ENCODE results near the gene TCAIM. TPM values are rescaled to one million over a fixed set of nuclear protein-coding genes. Genes with fewer than 3 reads are reported as not detected.
"Not testable (repeated sequence)": the region's sequence is repeated elsewhere in the genome, so short reads cannot be mapped to it uniquely, and the experiment has no call there.

The TCAIM gene
- polyA plus RNA-seq, 3 donors, result 31.9 to 45.3 (median 43.6) TPM

GRCh38 chr3:44409640-44410410, 71.3 kb downstream of the TCAIM start:
- DNase-seq, result no peak

GRCh38 chr3:44411031-44411645, 72.6 kb downstream of the TCAIM start:
- DNase-seq, result no peak

GRCh38 chr3:44412365-44412764, 73.8 kb downstream of the TCAIM start:
- DNase-seq, result no peak

- DNase-seq, result no peak
Measured at GRCh38 chr3:44414517-44415090, 76.0 kb downstream of the TCAIM start.

GRCh38 chr3:44415421-44415820, 76.9 kb downstream of the TCAIM start:
- no peak for DNase-seq

GRCh38 chr3:44416031-44417030, 77.8 kb downstream of the TCAIM start:
- DNase-seq, result no peak

- not testable (repeated sequence) for DNase-seq
Measured at GRCh38 chr3:44418118-44418517, 79.6 kb downstream of the TCAIM start.

- no peak for DNase-seq
Measured at GRCh38 chr3:44418549-44418948, 80.0 kb downstream of the TCAIM start.

- DNase-seq, result no peak
Measured at GRCh38 chr3:44419116-44419922, 80.8 kb downstream of the TCAIM start.

GRCh38 chr3:44419923-44420650, 81.5 kb downstream of the TCAIM start:
- DNase-seq, result no peak

GRCh38 chr3:44420676-44421075, 82.1 kb downstream of the TCAIM start:
- DNase-seq, result no peak

GRCh38 chr3:44421280-44421679, 82.7 kb downstream of the TCAIM start:
- DNase-seq, result no peak

GRCh38 chr3:44424758-44425157, 86.2 kb downstream of the TCAIM start:
- DNase-seq, result no peak

GRCh38 chr3:44427683-44428082, 89.1 kb downstream of the TCAIM start:
- DNase-seq, result no peak

- no peak for DNase-seq
Measured at GRCh38 chr3:44428910-44429309, 90.3 kb downstream of the TCAIM start.

GRCh38 chr3:44429459-44429858, 90.9 kb downstream of the TCAIM start:
- DNase-seq, result no peak

- DNase-seq, result no peak
Measured at GRCh38 chr3:44430466-44430865, 91.9 kb downstream of the TCAIM start.

GRCh38 chr3:44434834-44435510, 96.4 kb downstream of the TCAIM start:
- no peak for DNase-seq

GRCh38 chr3:44436181-44436580, 97.6 kb downstream of the TCAIM start:
- DNase-seq, result no peak

- DNase-seq, result no peak
Measured at GRCh38 chr3:44437800-44438199, 99.2 kb downstream of the TCAIM start.
